A549 (cell line): ENCODE results near the gene UCP1.

ENCODE experiments used
- ESRRA ChIP-seq: fragments of 150-350 bp; IDR thresholded peaks from 2 replicates; pipeline ENCODE4 v1.6.1; 2014; ENCODE audit warnings: mild to moderate bottlenecking, low read length, borderline replicate concordance
- HDAC2 ChIP-seq: fragments of 200-600 bp; sonication (generic); IDR thresholded peaks from 2 replicates; pipeline ENCODE4 v1.6.1; 2016
- MAZ ChIP-seq: fragments of 150-350 bp; IDR thresholded peaks from 2 replicates; pipeline ENCODE4 v1.6.1; 2014; ENCODE audit warnings: antibody characterized with exemption, low read depth, low read length, borderline replicate concordance
- MYC ChIP-seq: IDR thresholded peaks from 2 replicates; pipeline ENCODE4 v1.6.1; 2012; ENCODE audit warnings: mild to moderate bottlenecking, inconsistent platforms, low read length, improper control_type of control experiment, borderline replicate concordance
- RAD21 ChIP-seq, 2 experiments: fragments of >200 bp in 1 of 2; sonication (Bioruptor Twin) in 1 of 2; formaldehyde crosslinking in 1 of 2; IDR thresholded peaks in 1 of 2; conservative IDR thresholded peaks in 1 of 2; 2 replicates in 1 of 2; 3 replicates in 1 of 2; pipeline ENCODE4 v1.6.1; 2012 to 2018; ENCODE audit warnings: inconsistent platforms in 1 of 2
- RARB ChIP-seq: fragments of 250-450 bp; sonication (Bioruptor Pico); IDR thresholded peaks from 2 replicates; pipeline ENCODE4 v1.8.0; 2021; ENCODE audit warnings: mild to moderate bottlenecking, moderate library complexity
- ZFP36 ChIP-seq: fragments of 450-650 bp; IDR thresholded peaks from 2 replicates; pipeline ENCODE4 v1.6.1; 2014; ENCODE audit warnings: borderline replicate concordance; ENCODE audit not compliant: partially characterized antibody
- TF ChIP-seq, protein P1 (sequence below): fragments of >200 bp; sonication (Bioruptor Twin); formaldehyde crosslinking; IDR thresholded peaks from 3 replicates; pipeline ENCODE4 v1.5.1; 2016

DNA sequence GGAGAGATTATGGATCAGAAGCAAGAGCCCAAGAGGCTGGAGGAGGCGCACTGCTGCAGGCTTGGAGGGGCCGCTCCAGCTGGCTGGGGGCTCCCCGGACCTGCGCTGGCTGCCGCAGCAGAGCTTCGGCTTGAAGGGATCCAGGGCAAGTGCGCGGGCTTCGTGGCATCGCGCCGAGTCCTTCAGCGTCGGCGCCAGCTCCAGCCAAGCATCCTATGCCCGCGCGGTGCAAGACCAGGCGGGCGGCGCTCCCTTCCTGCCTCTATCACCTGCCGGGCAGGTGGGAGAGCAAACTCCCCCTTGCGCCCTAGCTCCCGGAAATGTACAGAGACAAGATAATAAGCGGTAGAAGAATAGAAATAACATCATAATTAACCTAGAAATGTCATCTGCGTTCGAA lies 10.5 kb upstream of the UCP1 start:
- TF ChIP-seq MAZ (no peak), ESRRA (no peak), MYC (no peak), RARB (CRISPR knock-in tag) (no peak), HDAC2 (no peak), RAD21 (conservative IDR thresholded peaks at IDR 0.05 in 1 of 2, IDR thresholded peaks at IDR 0.05 in 1 of 2) (no peak), ZFP36 (no peak)
- TF ChIP-seq, protein P1, sequence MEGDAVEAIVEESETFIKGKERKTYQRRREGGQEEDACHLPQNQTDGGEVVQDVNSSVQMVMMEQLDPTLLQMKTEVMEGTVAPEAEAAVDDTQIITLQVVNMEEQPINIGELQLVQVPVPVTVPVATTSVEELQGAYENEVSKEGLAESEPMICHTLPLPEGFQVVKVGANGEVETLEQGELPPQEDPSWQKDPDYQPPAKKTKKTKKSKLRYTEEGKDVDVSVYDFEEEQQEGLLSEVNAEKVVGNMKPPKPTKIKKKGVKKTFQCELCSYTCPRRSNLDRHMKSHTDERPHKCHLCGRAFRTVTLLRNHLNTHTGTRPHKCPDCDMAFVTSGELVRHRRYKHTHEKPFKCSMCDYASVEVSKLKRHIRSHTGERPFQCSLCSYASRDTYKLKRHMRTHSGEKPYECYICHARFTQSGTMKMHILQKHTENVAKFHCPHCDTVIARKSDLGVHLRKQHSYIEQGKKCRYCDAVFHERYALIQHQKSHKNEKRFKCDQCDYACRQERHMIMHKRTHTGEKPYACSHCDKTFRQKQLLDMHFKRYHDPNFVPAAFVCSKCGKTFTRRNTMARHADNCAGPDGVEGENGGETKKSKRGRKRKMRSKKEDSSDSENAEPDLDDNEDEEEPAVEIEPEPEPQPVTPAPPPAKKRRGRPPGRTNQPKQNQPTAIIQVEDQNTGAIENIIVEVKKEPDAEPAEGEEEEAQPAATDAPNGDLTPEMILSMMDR, result no peak
